Superior temporal gyrus (tissue), 1 donor: Measurements from ENCODE around the gene TMEM179.

Experiments
- DNase-seq: peaks from one replicate; pipeline ENCODE4 v3.0.0-alpha.2; 2016; ENCODE audit errors: extremely low spot score

The TMEM179 gene

DNA sequence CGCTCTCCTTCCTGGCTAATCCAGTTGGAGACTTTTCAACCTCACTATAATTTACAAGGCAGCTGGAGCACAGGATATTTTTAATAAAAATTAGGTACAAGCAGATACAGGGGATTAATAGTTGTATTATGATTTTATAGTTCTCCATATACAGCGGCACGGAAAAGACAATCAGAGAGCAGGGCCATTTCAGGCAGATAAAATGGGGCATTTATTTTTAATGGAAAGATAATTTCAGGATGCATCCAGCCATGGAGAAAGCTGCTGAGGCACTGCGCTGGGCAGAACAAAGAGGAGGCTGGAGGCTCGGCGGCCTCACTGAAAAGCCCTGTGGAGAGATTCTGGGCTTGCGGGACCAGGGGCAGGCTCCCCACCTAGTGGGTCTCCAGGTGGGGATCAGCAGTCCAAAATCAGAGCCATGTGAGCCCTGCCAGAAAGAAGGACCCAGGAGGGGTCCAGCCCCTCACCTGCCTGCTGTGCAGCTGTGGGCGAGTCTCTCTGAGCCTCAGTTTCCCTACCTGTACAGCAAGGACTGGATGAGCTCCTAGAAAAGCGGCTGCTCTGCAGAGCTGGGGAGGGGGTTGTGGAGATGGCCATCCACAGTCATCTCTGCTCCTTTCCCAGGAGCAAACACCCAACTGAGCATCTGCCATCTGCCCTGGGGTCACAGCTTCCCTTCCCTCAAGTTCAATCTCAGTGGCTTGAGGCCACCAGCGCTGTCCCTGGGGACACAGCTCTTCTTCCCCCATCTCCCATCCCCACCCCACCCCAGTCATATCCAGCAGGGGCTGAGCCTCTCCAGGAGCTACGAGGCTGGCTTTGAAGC is 48.9 kb downstream of the TMEM179 start:
- DNase-seq, result no peak

DNA sequence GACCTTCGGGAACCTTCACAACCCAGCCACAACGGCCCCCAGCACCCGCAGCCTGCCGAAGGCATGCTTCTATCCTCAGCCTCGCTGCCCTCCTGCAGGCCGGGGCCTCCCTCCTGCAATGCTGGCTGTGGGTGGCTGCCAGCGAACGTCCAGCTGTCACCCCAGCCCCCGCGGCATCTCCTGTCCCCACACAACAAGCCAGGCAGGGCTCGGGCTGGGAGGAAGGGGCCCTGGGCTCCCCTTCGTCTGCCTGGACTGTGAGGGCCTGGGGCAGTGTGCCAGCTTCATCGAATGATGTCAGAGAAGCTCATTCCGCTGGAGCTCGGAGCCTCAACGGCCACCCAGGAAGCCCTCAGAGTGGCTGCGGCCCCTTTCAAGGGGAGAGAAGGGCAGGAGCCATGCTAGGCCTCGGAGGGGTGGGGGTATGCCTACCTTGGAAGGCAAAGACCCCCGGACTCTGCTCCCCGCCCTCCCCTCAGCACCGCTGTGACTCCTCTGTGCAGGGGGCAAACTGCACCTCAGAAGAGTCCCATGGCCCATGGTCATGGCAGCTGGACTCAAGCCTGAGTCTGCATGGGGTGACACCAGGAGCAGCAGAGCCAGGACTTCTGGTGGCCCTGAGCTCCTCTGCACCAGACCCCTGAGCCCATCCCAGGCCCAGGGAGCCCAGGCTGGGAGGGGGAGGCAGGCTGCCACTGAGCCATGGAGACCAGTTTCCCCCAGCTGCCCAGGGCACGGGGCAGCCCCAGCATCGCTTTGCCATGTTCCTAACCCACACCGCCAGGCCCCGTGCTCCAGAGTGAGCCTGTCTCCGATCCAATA is 49.8 kb downstream of the TMEM179 start:
- DNase-seq, result no peak

DNA sequence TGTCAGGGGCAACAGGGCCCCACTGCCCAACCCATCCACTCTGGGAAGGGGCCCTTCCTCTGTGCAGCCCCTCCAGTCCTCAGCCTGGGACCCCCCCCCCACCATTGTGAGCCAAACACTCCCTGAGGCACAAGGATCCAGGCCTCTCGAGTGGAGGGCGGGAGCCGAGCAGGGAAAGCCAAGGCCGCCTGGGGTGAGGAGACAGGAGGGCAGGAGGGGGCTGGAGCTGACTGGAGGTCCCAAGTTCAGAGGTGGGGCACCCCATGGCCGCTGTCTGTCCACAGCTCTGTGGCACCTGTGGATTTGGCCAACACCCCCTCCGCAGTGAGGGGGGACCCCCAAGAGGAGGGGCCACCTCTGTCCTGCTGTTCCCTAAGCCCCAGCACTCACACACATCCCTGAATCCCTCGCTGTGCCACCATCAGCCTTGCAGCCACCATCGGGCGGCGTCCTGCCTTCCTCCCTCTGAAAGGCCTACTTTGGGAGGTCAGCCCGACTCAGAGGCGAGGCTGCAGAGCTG is 50.4 kb downstream of the TMEM179 start:
- DNase-seq, result no peak

DNA sequence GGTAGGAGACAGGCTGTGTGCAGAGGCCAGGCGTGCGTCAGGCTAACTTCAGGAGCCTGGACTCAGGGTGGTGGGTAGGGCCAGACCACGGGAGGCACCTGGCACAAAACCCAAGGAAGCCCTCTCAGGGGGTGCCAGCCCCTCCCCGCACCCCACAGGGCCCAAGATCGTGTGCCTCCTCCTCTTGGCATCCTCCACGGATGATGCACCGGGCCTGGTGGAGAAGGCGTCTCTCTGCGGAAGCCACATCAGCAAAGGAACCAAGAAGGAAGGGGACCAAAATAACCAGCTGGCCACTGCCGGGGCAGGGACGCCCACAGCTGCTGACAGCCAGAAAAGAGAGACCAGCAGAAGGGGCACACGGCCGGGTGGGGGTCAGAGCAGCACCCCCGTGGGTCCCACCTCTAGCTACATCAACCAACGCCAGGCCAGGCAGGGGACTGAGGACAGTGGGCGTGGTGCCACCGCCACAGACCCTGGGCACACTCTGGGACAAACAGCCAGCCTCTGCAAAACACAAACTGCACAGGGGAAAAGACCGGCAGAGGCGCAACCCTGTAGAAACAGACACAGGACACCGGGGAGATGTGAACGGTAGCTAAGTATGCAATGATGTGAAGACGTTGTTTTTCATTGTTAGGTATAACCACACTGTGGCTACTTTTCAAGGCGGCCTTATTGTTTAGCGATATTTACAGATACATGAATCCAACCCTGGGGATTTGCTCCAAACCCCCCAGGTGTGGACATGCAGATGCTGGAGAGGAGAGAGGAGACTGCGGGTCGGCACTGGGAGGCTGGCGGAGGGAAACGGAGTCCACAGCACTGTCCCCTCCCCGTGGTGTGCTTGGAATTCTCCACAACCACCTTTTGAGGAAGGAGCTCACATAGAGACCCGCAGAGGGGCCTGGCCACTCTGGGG is 51.1 kb downstream of the TMEM179 start:
- no peak for DNase-seq

DNA sequence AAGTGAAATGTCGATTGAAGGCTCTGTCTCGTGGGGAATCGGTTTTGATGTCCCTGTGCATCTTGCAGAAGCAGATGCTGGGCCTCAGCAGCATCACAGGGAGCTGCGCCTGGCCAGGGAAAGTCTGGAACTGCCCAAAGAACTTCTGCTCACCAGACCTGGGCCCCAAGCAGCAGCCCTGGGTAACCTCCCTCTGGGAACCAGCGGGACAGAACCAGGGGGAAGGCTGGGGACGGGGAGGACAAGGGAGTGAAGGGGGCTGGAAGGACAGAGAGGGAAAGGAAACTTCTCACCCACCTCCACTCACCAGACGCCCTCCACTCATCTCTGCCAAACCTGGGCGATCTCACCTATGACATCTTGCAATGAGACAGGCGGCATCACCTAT is 51.8 kb downstream of the TMEM179 start:
- DNase-seq, result no peak

DNA sequence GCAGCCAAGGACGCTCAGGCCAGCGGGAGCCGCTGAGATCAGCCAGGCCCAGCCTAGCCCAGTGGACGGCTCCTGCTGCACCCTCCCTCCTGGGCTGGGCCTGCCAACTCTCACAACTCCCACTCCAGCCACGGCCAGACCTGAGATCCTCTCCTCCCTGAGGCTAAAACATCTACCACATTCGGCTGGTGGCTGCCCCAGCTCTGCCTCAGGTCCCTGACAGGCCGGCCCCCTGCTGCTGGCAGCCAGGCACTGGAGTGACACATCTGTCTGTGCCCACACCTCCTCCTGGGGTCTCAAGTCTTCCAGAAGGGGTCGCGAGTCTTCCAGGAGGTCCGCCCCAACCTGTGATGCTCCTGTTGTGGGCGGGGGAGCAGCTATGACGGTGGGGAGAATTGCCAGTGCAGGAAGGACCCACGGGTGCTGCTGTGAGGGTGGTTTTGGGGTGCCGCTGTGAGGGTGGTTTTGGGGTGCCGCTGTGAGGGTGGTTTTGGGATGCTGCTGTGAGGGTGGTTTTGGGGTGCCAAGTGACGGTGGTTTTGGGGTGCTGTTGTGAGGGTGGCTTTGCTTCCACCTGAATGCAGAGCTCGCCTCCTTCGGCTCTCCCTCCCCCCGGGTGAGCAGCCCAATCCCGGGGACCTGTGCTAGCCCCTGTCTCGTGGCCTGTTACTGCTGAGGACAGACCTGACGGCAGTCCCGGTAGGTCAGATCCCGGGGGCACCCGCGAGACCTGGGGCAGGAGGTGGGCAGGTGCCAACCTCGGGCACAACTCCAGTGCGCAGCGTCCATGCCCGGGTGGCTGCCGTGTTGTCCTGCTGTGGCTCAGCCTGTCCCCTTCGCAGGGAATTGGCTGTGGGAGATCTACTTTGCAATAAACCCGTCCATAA is 52.5 kb downstream of the TMEM179 start:
- DNase-seq, result no peak

DNA sequence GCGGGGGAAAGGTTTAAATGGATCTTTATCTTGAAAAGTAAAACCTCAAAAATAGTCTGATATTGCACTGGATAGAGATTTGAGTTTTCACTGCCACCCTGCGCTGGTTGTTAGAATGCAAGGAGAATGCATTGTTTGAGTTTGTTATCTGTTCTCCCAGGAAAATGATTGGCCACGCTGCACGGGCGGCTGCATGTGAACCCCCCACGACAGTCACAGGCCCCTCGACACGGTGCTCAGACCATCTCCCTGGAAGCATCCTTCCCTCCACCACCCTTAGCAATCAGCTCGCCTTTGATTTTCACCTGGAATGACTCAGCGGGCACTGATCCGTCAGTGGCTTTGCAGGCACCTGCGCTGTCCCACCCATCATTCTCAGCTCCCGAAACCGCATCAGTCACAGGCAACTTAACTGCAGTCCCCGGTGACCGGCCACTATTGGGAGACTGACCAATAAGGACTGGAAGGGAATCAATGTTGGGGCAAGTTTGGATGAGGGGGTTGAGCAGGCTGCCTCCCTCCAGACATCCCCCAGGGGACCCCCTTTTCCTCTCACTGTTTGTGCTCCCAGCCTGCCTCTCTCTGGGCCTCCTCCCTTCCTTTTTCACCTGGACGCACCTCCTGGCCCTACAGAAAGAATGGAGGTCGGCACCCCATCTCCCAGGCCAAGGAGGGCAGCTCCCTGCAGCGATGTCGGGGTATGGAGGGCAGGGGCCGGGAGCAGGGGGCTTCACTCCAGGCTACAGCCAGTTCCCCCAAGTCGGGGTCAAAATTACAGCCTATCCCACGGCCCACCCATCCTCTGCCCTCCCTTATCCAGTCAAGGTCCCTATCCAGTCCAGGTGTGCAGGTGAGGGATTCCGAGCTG is 53.5 kb downstream of the TMEM179 start:
- DNase-seq, result peak; percentile 17

DNA sequence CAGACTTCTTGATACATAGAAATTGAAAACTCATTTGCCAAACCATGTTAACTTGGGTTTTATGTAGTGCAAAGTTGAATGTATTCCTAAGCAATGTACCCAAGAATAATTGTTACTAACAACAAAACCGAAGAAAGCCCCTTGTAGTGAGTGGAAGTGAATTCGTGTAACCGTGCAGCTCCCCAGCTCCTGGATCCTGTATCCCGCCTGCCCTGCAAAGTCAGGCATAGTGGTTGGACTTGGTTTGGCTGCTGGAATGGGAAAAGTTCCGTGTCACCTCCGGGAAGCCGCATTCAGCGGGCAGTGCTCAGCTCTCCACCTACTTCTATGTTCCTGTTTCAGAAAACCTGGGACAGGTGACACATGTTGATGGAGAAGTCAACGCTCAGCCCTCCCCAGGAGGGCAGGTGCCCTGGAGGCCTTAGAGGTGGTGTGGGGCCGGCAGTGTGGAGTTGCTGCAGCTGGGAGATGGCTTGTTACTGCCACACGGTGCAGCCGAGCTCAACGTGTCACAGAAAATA is 54.2 kb downstream of the TMEM179 start:
- no peak for DNase-seq

DNA sequence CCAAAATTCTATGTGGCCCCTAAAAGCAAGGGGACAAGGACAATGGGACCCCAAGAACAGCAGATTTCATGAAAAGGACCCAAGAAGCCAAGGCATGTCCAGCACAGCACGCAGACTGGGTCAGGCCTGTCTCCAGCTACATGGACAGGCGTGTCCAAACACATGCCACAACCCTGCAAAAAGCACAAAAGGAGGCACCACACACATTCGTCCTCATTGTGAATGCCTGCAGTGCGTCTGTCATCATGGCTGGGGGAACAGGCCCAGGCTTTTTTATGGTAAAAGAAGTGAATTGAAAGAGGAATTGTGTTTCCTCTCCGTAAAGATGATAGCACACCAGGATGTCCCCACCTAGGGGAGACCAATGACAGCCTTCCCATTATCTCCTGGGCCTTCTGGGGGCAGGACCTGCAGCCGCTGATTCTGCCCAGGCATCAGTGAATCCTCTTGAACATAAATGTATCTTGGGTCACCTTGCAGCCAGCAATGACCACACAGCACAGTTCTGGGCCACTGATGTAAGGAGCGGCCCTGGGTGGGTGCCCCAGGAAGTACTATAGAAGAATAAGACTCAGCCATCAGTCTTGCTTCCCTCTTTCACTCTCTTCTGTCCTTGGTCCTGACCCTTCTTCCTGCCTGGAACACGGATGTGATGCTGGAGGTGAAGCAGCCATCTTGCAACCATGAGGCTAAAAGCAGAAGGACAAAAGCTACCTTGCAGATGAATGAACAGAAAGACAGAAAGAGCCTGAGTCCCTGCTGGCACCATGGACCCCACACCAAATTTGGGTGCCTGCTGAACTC is 54.8 kb downstream of the TMEM179 start:
- DNase-seq, result no peak

DNA sequence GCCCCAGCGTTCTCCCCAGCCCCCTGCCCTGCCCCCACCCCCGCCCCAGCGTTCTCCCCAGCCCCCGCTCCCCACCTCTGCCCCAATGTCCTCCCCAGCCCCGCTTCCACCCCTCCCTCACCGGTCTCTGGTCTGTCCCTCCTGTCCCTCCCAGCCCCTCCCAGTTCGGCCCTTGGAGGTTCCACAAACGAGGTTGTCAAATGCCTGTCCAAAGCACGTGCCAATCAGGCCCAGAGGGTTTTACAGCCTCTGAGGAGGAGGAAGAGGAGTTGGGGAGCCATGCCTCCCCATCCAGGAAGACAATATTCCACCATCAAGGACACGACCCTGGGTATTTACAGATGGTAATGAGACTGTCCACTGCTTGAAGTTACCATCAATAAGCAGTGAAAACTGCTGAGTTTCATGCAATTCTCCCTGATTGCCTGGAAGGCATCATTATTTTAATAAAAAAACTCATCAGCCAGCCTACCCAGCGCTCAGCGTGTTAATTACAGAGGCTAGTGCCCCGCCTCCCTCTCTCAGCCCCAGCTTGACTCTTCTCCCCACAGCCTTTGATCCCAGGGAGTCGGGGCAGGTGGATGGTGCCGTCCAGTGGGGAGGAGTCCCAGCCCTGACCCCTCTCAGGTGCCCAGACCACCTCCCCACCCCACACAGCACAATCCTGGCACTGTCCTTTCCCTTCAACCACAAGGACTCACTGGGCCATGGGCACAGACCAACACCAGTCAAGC is 55.6 kb downstream of the TMEM179 start:
- DNase-seq, result no peak

DNA sequence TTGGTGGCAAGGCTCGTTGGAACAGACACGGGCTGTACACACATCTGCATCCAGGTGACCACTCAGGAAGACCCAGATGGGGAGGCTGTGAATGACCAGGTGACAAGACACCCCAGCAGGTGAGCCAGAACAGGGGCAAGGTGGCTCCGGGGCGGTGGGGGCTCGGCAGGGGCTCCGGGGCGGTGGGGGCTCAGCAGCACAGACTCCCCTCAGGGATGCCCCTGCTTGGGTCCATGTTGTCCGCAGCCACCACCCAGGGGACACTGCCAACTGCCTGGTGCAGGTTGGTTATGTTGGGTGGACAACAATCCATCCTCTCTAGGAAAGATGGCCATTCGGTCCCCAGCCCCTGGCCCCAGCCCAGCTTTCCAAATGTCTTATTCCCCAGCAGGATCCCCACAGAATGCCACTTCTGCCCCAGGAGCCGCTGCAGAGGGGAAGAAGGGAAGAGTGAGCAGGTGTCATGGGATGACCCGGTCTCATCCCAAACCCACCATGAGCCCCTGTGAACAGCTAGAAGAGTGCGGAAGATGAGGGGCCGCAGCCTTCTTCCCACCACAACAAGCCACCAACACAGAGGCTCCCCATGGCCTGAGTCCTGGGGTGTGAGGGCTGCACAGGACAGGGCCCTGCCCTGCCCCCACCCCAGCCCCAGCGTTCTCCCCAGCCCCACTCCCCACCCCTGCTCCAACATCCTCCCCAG is 56.4 kb downstream of the TMEM179 start:
- DNase-seq, result no peak

DNA sequence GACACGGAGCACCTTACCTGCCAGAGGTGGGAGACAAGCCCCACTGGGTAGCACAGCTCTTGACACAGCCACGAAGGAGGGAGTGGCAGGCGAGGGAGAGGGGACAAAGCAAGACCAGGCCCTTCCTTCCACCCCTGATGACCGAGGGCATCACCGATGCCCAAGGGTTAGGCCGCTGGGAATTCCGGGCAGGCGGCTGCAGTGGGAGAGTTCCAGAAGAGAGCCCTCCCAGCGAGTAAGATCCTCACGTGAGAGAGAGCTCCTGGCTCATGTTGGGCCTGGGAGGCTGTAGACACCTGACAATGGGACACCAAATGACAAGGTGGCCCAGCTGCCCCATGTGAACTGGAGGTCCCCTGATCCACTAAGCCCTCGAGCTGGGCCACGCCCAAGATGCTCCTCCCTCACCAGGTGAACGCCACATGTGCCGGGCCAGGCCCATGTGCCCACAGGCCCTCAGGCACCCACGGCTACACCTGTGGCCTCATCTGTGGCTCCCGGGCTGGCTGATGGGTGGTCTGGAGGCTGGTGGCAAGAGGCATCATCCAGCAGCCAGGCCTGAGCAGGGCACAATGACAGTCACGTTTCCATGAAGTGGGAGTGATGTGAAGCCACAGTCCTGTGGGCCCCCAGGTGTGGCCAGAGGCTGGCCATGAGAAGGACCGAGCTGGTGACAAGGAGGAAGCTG is 57.1 kb downstream of the TMEM179 start:
- no peak for DNase-seq

DNA sequence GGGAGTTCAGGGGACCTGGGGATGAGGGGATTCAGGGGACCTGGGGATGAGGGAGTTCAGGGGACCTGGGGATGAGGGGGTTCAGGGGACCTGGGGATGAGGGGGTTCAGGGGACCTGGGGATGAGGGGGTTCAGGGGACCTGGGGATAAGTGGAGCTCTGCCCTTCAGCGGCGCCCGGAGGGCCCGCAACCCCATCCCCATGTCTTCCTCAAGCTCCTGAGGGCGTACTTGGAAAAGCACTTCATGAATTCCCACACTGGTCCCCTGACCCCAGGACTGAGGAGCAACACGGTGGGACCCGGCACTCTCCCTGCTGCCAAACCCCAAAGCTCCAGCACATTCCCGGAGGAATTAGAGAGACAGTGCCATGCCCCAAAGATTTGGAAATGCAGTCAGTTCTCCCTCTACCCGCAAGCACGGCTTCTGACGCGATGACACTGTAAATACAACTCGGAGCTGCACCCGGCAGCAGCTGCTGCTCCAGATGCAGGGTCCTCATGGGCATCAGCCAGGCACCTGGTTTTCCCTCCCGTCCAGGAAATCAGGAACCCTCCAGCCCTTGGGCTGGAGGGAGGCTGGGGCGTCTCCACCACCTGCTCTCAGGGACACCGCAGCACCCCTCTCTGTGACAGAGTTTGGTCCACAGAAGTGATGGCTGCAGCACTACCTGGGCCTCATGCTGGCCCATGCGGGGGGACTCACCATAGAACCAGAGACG is 57.8 kb downstream of the TMEM179 start:
- DNase-seq, result no peak

DNA sequence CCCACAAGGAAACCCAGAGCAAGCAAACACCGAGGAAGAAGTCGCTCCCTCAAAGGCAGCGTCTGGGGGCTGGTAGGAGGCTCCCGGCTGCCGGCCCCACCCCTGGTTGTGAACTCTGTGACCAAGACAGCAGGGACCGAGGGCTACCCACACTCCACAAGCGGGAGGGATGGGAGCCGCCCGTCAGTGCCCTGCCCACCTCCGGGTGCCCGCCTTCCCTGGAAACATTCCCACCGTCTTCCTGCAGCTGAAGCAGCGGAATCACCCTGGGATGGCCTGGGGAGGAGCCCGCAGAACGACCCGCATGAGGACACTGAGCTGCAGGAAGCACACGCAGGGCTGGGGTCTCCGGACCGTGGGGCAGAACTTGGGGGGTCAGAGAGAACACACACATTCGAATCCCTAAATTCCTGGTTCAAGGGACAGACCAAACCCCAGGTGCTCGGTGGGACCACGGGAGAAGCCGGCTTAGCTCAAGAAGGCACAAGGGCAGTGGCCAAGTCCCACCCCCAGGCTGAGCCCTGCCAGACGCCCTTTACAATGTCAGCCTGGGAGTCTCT is 58.5 kb downstream of the TMEM179 start:
- no peak for DNase-seq

DNA sequence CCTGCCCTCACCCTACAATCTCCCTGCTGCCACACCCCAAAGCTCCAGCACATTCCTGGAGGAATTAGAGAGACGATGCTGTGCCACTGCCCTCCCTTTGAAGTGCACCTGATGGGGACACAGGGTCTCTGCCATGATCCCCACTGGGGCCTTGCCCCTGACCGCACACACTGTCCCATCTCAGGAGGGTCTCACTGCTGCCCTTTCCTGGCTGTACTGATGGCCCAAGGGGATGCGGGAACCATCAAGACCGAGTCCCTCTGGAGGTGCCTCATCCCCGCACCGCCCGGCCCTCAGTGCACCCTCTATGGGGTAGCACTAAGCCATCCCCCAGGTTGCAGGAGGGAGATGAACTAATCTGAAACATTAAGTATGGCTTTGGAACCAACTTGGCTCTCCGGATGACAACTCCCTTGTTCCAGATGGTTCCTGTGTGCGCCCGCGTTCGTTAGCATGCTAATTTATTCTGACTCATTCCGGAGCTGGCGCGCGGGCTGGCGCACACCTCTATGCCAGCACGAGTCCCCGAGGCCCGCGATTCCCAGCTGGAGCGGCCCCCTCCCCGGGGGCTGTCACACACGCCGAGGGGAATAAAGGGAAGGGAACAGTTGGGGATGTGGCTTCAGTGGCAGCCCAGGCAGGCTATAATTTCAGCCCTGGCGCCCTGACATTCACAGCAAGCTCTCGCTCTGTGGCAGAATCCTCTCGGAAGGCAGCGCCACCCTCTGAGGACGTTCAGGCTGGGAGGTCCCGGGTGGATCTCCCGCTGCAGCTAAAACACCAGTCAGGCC is 59.2 kb downstream of the TMEM179 start:
- DNase-seq, result peak; percentile 72
